IMR-90 (cell line): ENCODE results near the gene AIF1. TPM values are rescaled to one million over a fixed set of nuclear protein-coding genes. Genes with fewer than 3 reads are reported as not detected.

Experiments
- ATAC-seq: fragments of 200-7000 bp; cut with Tn5 transposase; 2 replicates; pipeline ENCODE4 v1.9.1; 2020; ENCODE audit warnings: low read depth, mild to moderate bottlenecking, moderate library complexity
- BruUV-seq: library from RNA; stranded (reverse); fragments of 400-500 nt; replicated peaks from 2 replicates; lab custom pipeline; 2021; lab: Mats Ljungman, UMichigan
- CTCF ChIA-PET: fragments of 300-600 bp; formaldehyde crosslinking; extraction: SDS; loops from one replicate; lab custom pipeline; 2021; ENCODE audit warnings: antibody characterized with exemption; lab: Yijun Ruan, JAX
- POLR2A ChIA-PET: fragments of 300-600 bp; sonication (Branson Sonifier 250); formaldehyde crosslinking; loops from one replicate; lab custom pipeline; 2022; ENCODE audit warnings: antibody characterized with exemption; ENCODE audit not compliant: unreplicated experiment; lab: Charles Lee
- DNase-seq: peaks from one replicate; pipeline ENCODE4 v3.0.0; 2013
- H2AFZ ChIP-seq: replicated peaks from 2 replicates; pipeline ENCODE3; 2013; ENCODE audit warnings: low read length, mild to moderate bottlenecking; ENCODE audit not compliant: poor library complexity
- H2AK5ac ChIP-seq: 2 replicates; pipeline ENCODE4 v1.6.1; 2013; ENCODE audit warnings: low read depth, low read length, inconsistent platforms
- H2AK9ac ChIP-seq: replicated peaks from 2 replicates; pipeline ENCODE3; 2013; ENCODE audit warnings: mild to moderate bottlenecking, low read depth, low read length, moderate library complexity; ENCODE audit not compliant: poor library complexity
- H2BK120ac ChIP-seq: 2 replicates; pipeline ENCODE4 v1.6.1; 2013; ENCODE audit warnings: low read depth, low read length, inconsistent platforms
- H2BK15ac ChIP-seq: 3 replicates; pipeline ENCODE4 v1.6.1; 2013; ENCODE audit warnings: low read depth, low read length, inconsistent platforms
- H2BK20ac ChIP-seq: 2 replicates; pipeline ENCODE4 v1.6.1; 2013; ENCODE audit warnings: low read depth, mild to moderate bottlenecking, inconsistent platforms, low read length, moderate library complexity
- H2BK5ac ChIP-seq: 2 replicates; pipeline ENCODE4 v1.6.1; 2013; ENCODE audit warnings: mild to moderate bottlenecking, low read depth, low read length, inconsistent platforms; ENCODE audit not compliant: poor library complexity, severe bottlenecking
- H3K14ac ChIP-seq: replicated peaks from 2 replicates; pipeline ENCODE4 v1.6.1; 2013; ENCODE audit warnings: low read depth, low read length, inconsistent platforms
- H3K18ac ChIP-seq: 2 replicates; pipeline ENCODE4 v1.6.1; 2013; ENCODE audit warnings: low read depth, low read length, control low read depth
- H3K23ac ChIP-seq: 2 replicates; pipeline ENCODE4 v1.6.1; 2013; ENCODE audit warnings: low read depth, low read length, inconsistent platforms
- H3K27ac ChIP-seq: 2 replicates; pipeline ENCODE4 v1.5.1; 2013; ENCODE audit warnings: mild to moderate bottlenecking, control low read depth, low read length; ENCODE audit not compliant: insufficient read depth
- H3K27me3 ChIP-seq: 2 replicates; pipeline ENCODE4 v1.6.1; 2013; ENCODE audit warnings: low read length; ENCODE audit not compliant: control insufficient read depth, insufficient read depth
- H3K36me3 ChIP-seq: 2 replicates; pipeline ENCODE4 v1.6.1; 2013; ENCODE audit warnings: low read length, mixed read lengths; ENCODE audit not compliant: control insufficient read depth, insufficient read depth
- H3K4ac ChIP-seq: 2 replicates; pipeline ENCODE4 v1.6.1; 2013; ENCODE audit warnings: low read depth, low read length, inconsistent platforms
- H3K4me1 ChIP-seq: 2 replicates; pipeline ENCODE4 v1.6.1; 2013; ENCODE audit warnings: low read length, mixed read lengths; ENCODE audit not compliant: control insufficient read depth, insufficient read depth
- H3K4me2 ChIP-seq: 2 replicates; pipeline ENCODE4 v1.6.1; 2013; ENCODE audit warnings: low read depth, mild to moderate bottlenecking, control low read depth, low read length, moderate library complexity
- H3K4me3 ChIP-seq: 2 replicates; pipeline ENCODE4 v1.5.1; 2013; ENCODE audit warnings: low read depth, mild to moderate bottlenecking, control low read depth, low read length, moderate library complexity; ENCODE audit not compliant: insufficient read depth
- H3K56ac ChIP-seq: 2 replicates; pipeline ENCODE4 v1.6.1; 2013; ENCODE audit warnings: low read length, inconsistent platforms; ENCODE audit not compliant: insufficient read depth; ENCODE audit errors: extremely low read depth
- H3K79me1 ChIP-seq, 2 experiments: 2 replicates each; pipeline ENCODE4 v1.6.1; 2013; ENCODE audit warnings: low read length in 2 of 2, inconsistent platforms in 1 of 2, low read depth in 1 of 2
- H3K9ac ChIP-seq: 2 replicates; pipeline ENCODE4 v1.6.1; 2013; ENCODE audit warnings: low read depth, low read length, control low read depth
- H3K9me1 ChIP-seq: 2 replicates; pipeline ENCODE4 v1.6.1; 2013; ENCODE audit warnings: low read length, inconsistent platforms; ENCODE audit not compliant: insufficient read depth
- H3K9me3 ChIP-seq: 2 replicates; pipeline ENCODE4 v1.6.1; 2013; ENCODE audit warnings: low read length; ENCODE audit not compliant: control insufficient read depth, insufficient read depth
- H4K20me1 ChIP-seq: 2 replicates; pipeline ENCODE4 v1.6.1; 2013; ENCODE audit warnings: low read length, inconsistent platforms; ENCODE audit not compliant: insufficient read depth
- H4K5ac ChIP-seq: 2 replicates; pipeline ENCODE4 v1.6.1; 2013; ENCODE audit warnings: mild to moderate bottlenecking, low read depth, low read length, control low read depth
- H4K8ac ChIP-seq, 2 experiments: 2 replicates each; pipeline ENCODE4 v1.6.1; 2013; ENCODE audit warnings: low read depth in 2 of 2, low read length in 2 of 2, control low read depth in 1 of 2, inconsistent platforms in 1 of 2
- H4K91ac ChIP-seq: 2 replicates; pipeline ENCODE4 v1.6.1; 2013; ENCODE audit warnings: low read depth, low read length, inconsistent platforms; ENCODE audit not compliant: insufficient read depth
- BHLHE40 ChIP-seq: fragments of 150-350 bp; IDR thresholded peaks from 2 replicates; pipeline ENCODE4 v1.6.1; 2016; ENCODE audit warnings: mild to moderate bottlenecking, low read depth, low read length
- CHD1 ChIP-seq: IDR thresholded peaks from 2 replicates; pipeline ENCODE4 v1.6.1; 2012; ENCODE audit warnings: low read depth, low read length, improper control_type of control experiment
- CTCF ChIP-seq: conservative IDR thresholded peaks from 2 replicates; pipeline ENCODE4 v1.5.1; 2012; ENCODE audit warnings: mild to moderate bottlenecking, low read depth, low read length, improper control_type of control experiment
- MAFK ChIP-seq: IDR thresholded peaks from 2 replicates; pipeline ENCODE4 v1.6.1; 2012; ENCODE audit warnings: low read depth, low read length, improper control_type of control experiment
- MAZ ChIP-seq: IDR thresholded peaks from 2 replicates; pipeline ENCODE4 v1.6.1; 2012; ENCODE audit warnings: low read depth, mild to moderate bottlenecking, low read length, improper control_type of control experiment, moderate library complexity, borderline replicate concordance
- MXI1 ChIP-seq: IDR thresholded peaks from 2 replicates; pipeline ENCODE4 v1.6.1; 2012; ENCODE audit warnings: low read depth, mild to moderate bottlenecking, low read length, moderate library complexity, borderline replicate concordance
- NFE2L2 ChIP-seq: fragments of 150-350 bp; IDR thresholded peaks from 2 replicates; pipeline ENCODE4 v1.6.1; 2016; ENCODE audit warnings: low read depth, mild to moderate bottlenecking, low read length
- POLR2A ChIP-seq: IDR thresholded peaks from 2 replicates; pipeline ENCODE4 v1.6.1; 2012; ENCODE audit warnings: mild to moderate bottlenecking, low read depth, low read length
- RAD21 ChIP-seq: IDR thresholded peaks from 2 replicates; pipeline ENCODE4 v1.6.1; 2012; ENCODE audit warnings: low read length, improper control_type of control experiment
- RCOR1 ChIP-seq: IDR thresholded peaks from 2 replicates; pipeline ENCODE4 v1.6.1; 2012; ENCODE audit warnings: mild to moderate bottlenecking, low read length, improper control_type of control experiment; ENCODE audit not compliant: insufficient replicate concordance
- RFX5 ChIP-seq: IDR thresholded peaks from 2 replicates; pipeline ENCODE4 v1.8.0; 2012; ENCODE audit warnings: low read depth, mild to moderate bottlenecking, low read length, moderate library complexity
- WGBS, 2 experiments: methylation state at CpG; one replicate each; pipeline versions ENCODE4 v1.1.5 to v1.1.7; 2013; ENCODE audit warnings: missing lambda C conversion rate in 2 of 2; ENCODE audit not compliant: insufficient read length in 1 of 2; ENCODE audit errors: extremely low coverage in 2 of 2; 5-methylcytosine and 5-hydroxymethylcytosine counted together
- dilution Hi-C: fragments of 300-500 bp; cut with HindIII; formaldehyde crosslinking; loops from one replicate; pipeline ENCODE4 v1.14.3; 2018; ENCODE audit warnings: low sequenced_read_pairs; ENCODE audit not compliant: unreplicated experiment
- in situ Hi-C: fragments of 300-500 bp; cut with MboI; formaldehyde crosslinking; loops from 3 replicates; pipeline ENCODE4 v1.14.3; 2019; ENCODE audit warnings: low sequenced_read_pairs, inconsistent platforms, mixed read lengths
- intact Hi-C: fragments of 100-400 bp; cut with micrococcal nuclease; formaldehyde crosslinking; loops from 2 replicates; pipeline ENCODE4 v1.10.0; 2022
- polyA plus RNA-seq, 3 experiments: library from polyadenylated mRNA; depleted of rRNA; stranded (reverse); fragments of >200 nt; gene quantifications; 2 replicates each; pipeline ENCODE4 v1.2.3, GENCODE V29; 2012; ENCODE audit warnings: low replicate concordance in 1 of 3
- total RNA-seq: library from RNA; depleted of rRNA; stranded (reverse); fragments of >200 nt; gene quantifications from 2 replicates; pipeline ENCODE4 v1.2.3, GENCODE V29; 2012
- TF ChIP-seq, protein P1 (sequence below): fragments of 150-350 bp; IDR thresholded peaks from 2 replicates; pipeline ENCODE4 v1.6.1; 2016; ENCODE audit warnings: low read depth, mild to moderate bottlenecking, low read length, moderate library complexity, borderline replicate concordance
- TF ChIP-seq, protein P2 (sequence below): fragments of 150-350 bp; IDR thresholded peaks from 2 replicates; pipeline ENCODE4 v1.6.1; 2017; ENCODE audit warnings: mild to moderate bottlenecking, antibody characterized with exemption, low read length, low read depth

The AIF1 gene
- total and polyA plus RNA-seq, 2 of the 4 experiments (the other 2 are of a cell fraction), result not detected

DNA sequence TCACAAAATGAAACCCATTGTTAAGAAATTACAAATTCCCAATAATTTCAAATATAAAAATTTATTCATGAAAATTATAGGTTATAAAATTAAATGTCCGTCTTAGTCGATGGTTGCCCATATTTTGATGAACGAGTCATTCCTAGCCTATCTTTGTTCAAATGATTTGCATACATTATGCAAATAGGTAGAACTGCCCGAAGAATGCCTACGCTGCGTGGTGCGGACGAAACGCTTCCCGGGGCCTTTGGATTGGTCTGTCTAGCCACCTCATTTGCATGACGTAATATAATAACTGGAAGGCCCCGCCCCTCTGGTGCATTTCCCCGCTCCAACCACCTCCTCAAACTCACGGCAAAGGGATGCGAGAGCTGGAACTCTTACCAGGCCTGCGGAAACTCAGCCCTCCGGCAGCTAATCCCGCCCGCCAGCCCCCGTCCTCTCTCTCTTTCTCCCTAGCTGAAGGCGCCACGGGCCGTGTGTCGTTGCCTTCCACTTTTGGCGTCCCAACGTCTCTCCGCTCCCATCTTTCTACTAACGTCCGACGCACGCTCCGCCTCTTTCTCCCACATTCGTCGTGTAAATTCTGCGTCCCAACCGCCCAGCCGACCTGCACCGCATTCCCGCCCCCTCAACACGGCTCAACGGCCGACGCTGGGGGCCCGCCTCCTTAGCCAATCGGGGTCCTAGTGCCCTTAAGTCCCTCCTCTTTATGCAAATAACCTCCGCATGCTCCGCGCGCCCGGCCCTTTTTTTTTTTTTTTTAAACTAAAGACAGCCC lies 5.0 kb downstream of the AIF1 start:
- Histone ChIP-seq H2BK120ac (peak overlapping the region; percentile 82; the same call in 1 of the 2 replicates), H3K4me1 (no peaks in the 10 kb centered on the region), H4K20me1 (peaks cover 36% of the 10 kb centered on the region), H3K9ac (peak overlapping the region; percentile 70), H3K4me2 (peak overlapping the region; percentile 71), H3K79me1 (peaks cover 0 to 30% of the 10 kb centered on the region in 2 experiments; a peak in 3 of 4 replicates), H4K91ac (peak overlapping the region; percentile 78), H3K9me1 (peaks cover 6% of the 10 kb centered on the region), H2AK9ac (peak overlapping the region; percentile 90), H2AFZ (peak overlapping the region; percentile 99), H4K8ac (peak overlapping the region; percentile 44 to 88), H3K9me3 (no peaks in the 10 kb centered on the region), H2BK15ac (peak overlapping the region; percentile 71; the same call in 1 of the 3 replicates), H3K27me3 (no peaks in the 10 kb centered on the region), H4K5ac (peak overlapping the region; percentile 50), H3K27ac (peak overlapping the region; percentile 92), H3K23ac (peak overlapping the region; percentile 23; the same call in 1 of the 2 replicates), H3K36me3 (peaks cover 21% of the 10 kb centered on the region), H2AK5ac (no peak overlapping the region), H2BK20ac (no peak overlapping the region), H3K4ac (peak overlapping the region; percentile 82), H3K56ac (peak overlapping the region; percentile 75), H3K4me3 (peak overlapping the region; percentile 64), H3K18ac (peak overlapping the region; percentile 47), H2BK5ac (peak overlapping the region; percentile 92), H3K14ac (peak overlapping the region; percentile 71)
- POLR2A ChIA-PET, result no interaction called here
- dilution Hi-C loops, result no loop called here
- WGBS, 2 experiments, result 0% methylated on average over 32 of the region's 50 CpGs; no CpG with 5 or more reads in 1 of the 2 experiments
- DNase-seq (peak; percentile 98), ATAC-seq (peak; percentile 87)
- CTCF ChIA-PET, result no interaction called here
- in situ Hi-C loops, result no loop called here
- intact Hi-C loops, result loop anchor here (1.0 kb wide), 1 partner anchor 32 kb away; the partner anchor contains the start of gene BAG6
- no TSS peak for BruUV-seq
- peak; percentile 61 for TF ChIP-seq MAFK
- TF ChIP-seq BHLHE40, result peak; percentile 31; the same call in 1 of the 2 replicates
- 0 out of 2 replicates have a peak, but pooled peaks have one; percentile 15 for TF ChIP-seq RFX5
- TF ChIP-seq RCOR1, result no peak
- 0 out of 2 replicates have a peak, but pooled peaks have one; percentile 1 for TF ChIP-seq CHD1
- TF ChIP-seq, protein P1, sequence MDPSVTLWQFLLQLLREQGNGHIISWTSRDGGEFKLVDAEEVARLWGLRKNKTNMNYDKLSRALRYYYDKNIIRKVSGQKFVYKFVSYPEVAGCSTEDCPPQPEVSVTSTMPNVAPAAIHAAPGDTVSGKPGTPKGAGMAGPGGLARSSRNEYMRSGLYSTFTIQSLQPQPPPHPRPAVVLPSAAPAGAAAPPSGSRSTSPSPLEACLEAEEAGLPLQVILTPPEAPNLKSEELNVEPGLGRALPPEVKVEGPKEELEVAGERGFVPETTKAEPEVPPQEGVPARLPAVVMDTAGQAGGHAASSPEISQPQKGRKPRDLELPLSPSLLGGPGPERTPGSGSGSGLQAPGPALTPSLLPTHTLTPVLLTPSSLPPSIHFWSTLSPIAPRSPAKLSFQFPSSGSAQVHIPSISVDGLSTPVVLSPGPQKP, result no peak
- TF ChIP-seq POLR2A, result peak; percentile 84; the same call in 1 of the 2 replicates
- TF ChIP-seq MAZ, result no peak
- no peak for TF ChIP-seq NFE2L2
- TF ChIP-seq CTCF, result no peak
- TF ChIP-seq RAD21, result no peak
- TF ChIP-seq, protein P2, sequence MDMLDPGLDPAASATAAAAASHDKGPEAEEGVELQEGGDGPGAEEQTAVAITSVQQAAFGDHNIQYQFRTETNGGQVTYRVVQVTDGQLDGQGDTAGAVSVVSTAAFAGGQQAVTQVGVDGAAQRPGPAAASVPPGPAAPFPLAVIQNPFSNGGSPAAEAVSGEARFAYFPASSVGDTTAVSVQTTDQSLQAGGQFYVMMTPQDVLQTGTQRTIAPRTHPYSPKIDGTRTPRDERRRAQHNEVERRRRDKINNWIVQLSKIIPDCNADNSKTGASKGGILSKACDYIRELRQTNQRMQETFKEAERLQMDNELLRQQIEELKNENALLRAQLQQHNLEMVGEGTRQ, result no peak
- peak; percentile 69; the same call in 1 of the 2 replicates for TF ChIP-seq MXI1
